ENCODE results near the gene SMOC2. TPM values are rescaled to one million over a fixed set of nuclear protein-coding genes. Genes with fewer than 3 reads are reported as not detected.

The SMOC2 gene
- total and polyA plus RNA-seq, 2 donors (not counting 1 experiment from before 2014, with no cell fraction given), result 0.37 TPM; not detected in 1

GRCh38 chr6:168520233-168520632, 79.2 kb downstream of the SMOC2 start:
- Mint-ChIP-seq H3K9me3 (ENCODE audit: insufficient read depth) (no peaks in the 10 kb centered on the region), H3K4me1 (no peaks in the 10 kb centered on the region), H3K4me3 (no peak overlapping the region), H3K27me3 (peaks cover 4% of the 10 kb centered on the region), H3K27ac (no peak overlapping the region)
- Histone ChIP-seq H3K4me2 (replicated peaks; ENCODE audit: low read depth, low read length, poor library complexity, severe bottlenecking) (no peak overlapping the region), H3K36me3 (replicated peaks in 1 of 2; ENCODE audit: control extremely low read depth in 1 of 2, control insufficient read depth in 1 of 2, extremely low read depth in 1 of 2, insufficient read depth in 2 of 2, low read length in 1 of 2) (no peaks in the 10 kb centered on the region), H3K79me2 (ENCODE audit: control insufficient read depth, insufficient read depth, low read length) (no peaks in the 10 kb centered on the region), H2AFZ (ENCODE audit: insufficient read depth, low read depth, low read length, poor library complexity, severe bottlenecking) (no peak overlapping the region), H3K27me3 (replicated peaks in 1 of 4; ENCODE audit: control extremely low read depth in 1 of 4, control insufficient read depth in 3 of 4, insufficient read depth in 4 of 4, low read length in 3 of 4) (no peaks in the 10 kb centered on the region), H3K4me3 (ENCODE audit: control extremely low read depth in 1 of 5, extremely low read depth in 1 of 5, insufficient read depth in 1 of 5, low read depth in 2 of 5, low read length in 4 of 5) (no peak overlapping the region), H3K4me1 (ENCODE audit: control insufficient read depth in 2 of 2, insufficient read depth in 2 of 2, low read length in 2 of 2) (no peaks in the 10 kb centered on the region), H3K27ac (ENCODE audit: low read length in 2 of 2) (no peak overlapping the region), H3K9ac (ENCODE audit: low read length) (no peak overlapping the region), H4K20me1 (ENCODE audit: control insufficient read depth, insufficient read depth, low read length, poor library complexity, severe bottlenecking) (no peaks in the 10 kb centered on the region), H3K9me3 (ENCODE audit: control extremely low read depth in 1 of 3, control insufficient read depth in 2 of 3, insufficient read depth in 1 of 3, low read length in 2 of 3) (peaks cover 0 to 24% (median 0%) of the 10 kb centered on the region in 3 donors)
- WGBS (ENCODE audit: insufficient coverage), result 91% methylated on average over 10 of the region's 10 CpGs
- TF ChIP-seq EZH2 (IDR thresholded peaks at IDR 0.05; ENCODE audit: borderline replicate concordance, insufficient read depth, low read depth, low read length, poor library complexity, severe bottlenecking), result no peak
- no peak for TF ChIP-seq CTCF (IDR thresholded peaks at IDR 0.05)
- DNase-seq (no peak), ATAC-seq (ENCODE audit: low read depth) (no peak)
- CTCF ChIA-PET, result no interaction called here
- intact Hi-C loops (cut with micrococcal nuclease), result no loop called here
- POLR2A ChIA-PET, result no interaction called here

- WGBS (ENCODE audit: insufficient coverage), result 79% methylated on average over 13 of the region's 13 CpGs
- POLR2A ChIA-PET, result no interaction called here
These were observed 83.6 kb downstream of the SMOC2 start for GRCh38 chr6:168524571-168525001.

More at GRCh38 chr6:168524571-168525001, 83.6 kb downstream of the SMOC2 start:
- Histone ChIP-seq H3K4me2 (replicated peaks; ENCODE audit: low read depth, low read length, poor library complexity, severe bottlenecking) (no peak overlapping the region), H3K9me3 (ENCODE audit: control extremely low read depth in 1 of 3, control insufficient read depth in 2 of 3, insufficient read depth in 1 of 3, low read length in 2 of 3) (peaks cover 0 to 3% (median 0%) of the 10 kb centered on the region in 3 donors), H3K79me2 (ENCODE audit: control insufficient read depth, insufficient read depth, low read length) (no peaks in the 10 kb centered on the region), H3K27ac (ENCODE audit: low read length in 2 of 2) (no peak overlapping the region), H3K4me1 (ENCODE audit: control insufficient read depth in 2 of 2, insufficient read depth in 2 of 2, low read length in 2 of 2) (no peaks in the 10 kb centered on the region), H3K9ac (ENCODE audit: low read length) (no peak overlapping the region), H3K27me3 (replicated peaks in 1 of 4; ENCODE audit: control extremely low read depth in 1 of 4, control insufficient read depth in 3 of 4, insufficient read depth in 4 of 4, low read length in 3 of 4) (no peaks in the 10 kb centered on the region), H3K36me3 (replicated peaks in 1 of 2; ENCODE audit: control extremely low read depth in 1 of 2, control insufficient read depth in 1 of 2, extremely low read depth in 1 of 2, insufficient read depth in 2 of 2, low read length in 1 of 2) (no peaks in the 10 kb centered on the region), H4K20me1 (ENCODE audit: control insufficient read depth, insufficient read depth, low read length, poor library complexity, severe bottlenecking) (no peaks in the 10 kb centered on the region), H3K4me3 (ENCODE audit: control extremely low read depth in 1 of 5, extremely low read depth in 1 of 5, insufficient read depth in 1 of 5, low read depth in 2 of 5, low read length in 4 of 5) (no peak overlapping the region), H2AFZ (ENCODE audit: insufficient read depth, low read depth, low read length, poor library complexity, severe bottlenecking) (no peak overlapping the region)
- intact Hi-C loops (cut with micrococcal nuclease), result no loop called here
- ATAC-seq (ENCODE audit: low read depth) (no peak), DNase-seq (no peak)
- CTCF ChIA-PET, result no interaction called here
- TF ChIP-seq EZH2 (IDR thresholded peaks at IDR 0.05; ENCODE audit: borderline replicate concordance, insufficient read depth, low read depth, low read length, poor library complexity, severe bottlenecking) (no peak), CTCF (IDR thresholded peaks at IDR 0.05) (no peak)
- Mint-ChIP-seq H3K9me3 (ENCODE audit: insufficient read depth) (no peaks in the 10 kb centered on the region), H3K27me3 (peaks cover 4% of the 10 kb centered on the region), H3K4me1 (peaks cover 5% of the 10 kb centered on the region), H3K4me3 (no peak overlapping the region), H3K27ac (no peak overlapping the region)

Measured in B cell (primary cell).